K562 treated with DMSO at 1 percent for 48 hours (cell line): Measurements from ENCODE around the gene SELENOO. TPM values are rescaled to one million over a fixed set of nuclear protein-coding genes. Genes with fewer than 3 reads are reported as not detected.

Experiments
- total RNA-seq: library from RNA; unstranded; fragments of 300-600 nt; gene quantifications from 2 replicates; pipeline ENCODE4 v1.2.3, GENCODE V29; 2022; ENCODE audit warnings: low replicate concordance; ENCODE audit errors: extremely low read depth

SELENOO gene, protein sequence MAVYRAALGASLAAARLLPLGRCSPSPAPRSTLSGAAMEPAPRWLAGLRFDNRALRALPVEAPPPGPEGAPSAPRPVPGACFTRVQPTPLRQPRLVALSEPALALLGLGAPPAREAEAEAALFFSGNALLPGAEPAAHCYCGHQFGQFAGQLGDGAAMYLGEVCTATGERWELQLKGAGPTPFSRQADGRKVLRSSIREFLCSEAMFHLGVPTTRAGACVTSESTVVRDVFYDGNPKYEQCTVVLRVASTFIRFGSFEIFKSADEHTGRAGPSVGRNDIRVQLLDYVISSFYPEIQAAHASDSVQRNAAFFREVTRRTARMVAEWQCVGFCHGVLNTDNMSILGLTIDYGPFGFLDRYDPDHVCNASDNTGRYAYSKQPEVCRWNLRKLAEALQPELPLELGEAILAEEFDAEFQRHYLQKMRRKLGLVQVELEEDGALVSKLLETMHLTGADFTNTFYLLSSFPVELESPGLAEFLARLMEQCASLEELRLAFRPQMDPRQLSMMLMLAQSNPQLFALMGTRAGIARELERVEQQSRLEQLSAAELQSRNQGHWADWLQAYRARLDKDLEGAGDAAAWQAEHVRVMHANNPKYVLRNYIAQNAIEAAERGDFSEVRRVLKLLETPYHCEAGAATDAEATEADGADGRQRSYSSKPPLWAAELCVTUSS
- total RNA-seq = not detected in 2 replicates

DNA sequence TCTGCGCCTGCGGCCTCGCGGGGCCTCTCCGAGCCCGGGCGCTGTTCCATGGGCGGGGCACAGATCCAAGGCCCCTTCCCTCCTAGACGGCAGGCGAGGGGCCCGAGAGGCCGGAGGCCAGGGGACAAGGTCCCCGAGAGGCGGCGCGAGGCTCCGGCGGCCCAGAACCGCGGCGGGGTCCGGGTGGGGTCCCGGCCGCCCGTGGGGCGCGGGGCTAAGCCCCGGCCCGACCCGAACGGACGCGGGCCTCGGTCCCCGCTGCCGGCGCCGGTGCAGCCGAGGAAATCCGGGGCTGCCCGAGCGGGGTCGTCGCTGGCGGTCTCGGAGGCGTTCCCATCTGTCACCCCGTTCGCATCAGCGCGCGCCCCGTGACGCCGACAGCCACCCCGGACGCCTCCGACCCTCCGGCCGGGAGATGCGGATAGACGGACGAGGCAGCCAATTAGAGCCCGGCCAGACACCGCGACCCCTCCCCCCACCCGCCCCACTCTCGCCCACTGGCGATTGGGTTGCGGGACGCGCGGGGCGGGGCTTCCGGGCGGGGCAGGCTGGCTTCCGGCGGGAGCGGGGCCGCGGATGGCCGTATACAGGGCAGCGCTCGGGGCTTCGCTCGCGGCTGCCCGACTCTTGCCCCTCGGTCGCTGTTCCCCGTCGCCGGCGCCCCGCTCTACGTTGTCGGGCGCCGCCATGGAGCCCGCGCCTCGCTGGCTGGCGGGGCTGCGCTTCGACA lies at the start of gene SELENOO:
TSS of gene SELENOO (plus strand) at position 551 of the 730 bp plus-strand sequence. CDS start at position 577, 26 bp downstream.

GRCh38 chr22:50170453-50171318 lies 30.1 kb upstream of the SELENOO start, which contains the start of gene PANX2:
Gene PANX2 (plus strand): TSS chr22:50170731. CDS start chr22:50170731, 0 bp downstream.

GRCh38 chr22:50185375-50186087 lies 15.3 kb upstream of the SELENOO start, which contains the start of gene TRABD:
Gene TRABD (plus strand): TSS chr22:50185913. CDS start chr22:50193061, 7,148 bp downstream.

GRCh38 chr22:50244420-50245213 lies 43.8 kb downstream of the SELENOO start, which contains the start of gene TUBGCP6:
Gene TUBGCP6 (minus strand): TSS chr22:50245023. CDS start chr22:50244459, 564 bp downstream.

DNA sequence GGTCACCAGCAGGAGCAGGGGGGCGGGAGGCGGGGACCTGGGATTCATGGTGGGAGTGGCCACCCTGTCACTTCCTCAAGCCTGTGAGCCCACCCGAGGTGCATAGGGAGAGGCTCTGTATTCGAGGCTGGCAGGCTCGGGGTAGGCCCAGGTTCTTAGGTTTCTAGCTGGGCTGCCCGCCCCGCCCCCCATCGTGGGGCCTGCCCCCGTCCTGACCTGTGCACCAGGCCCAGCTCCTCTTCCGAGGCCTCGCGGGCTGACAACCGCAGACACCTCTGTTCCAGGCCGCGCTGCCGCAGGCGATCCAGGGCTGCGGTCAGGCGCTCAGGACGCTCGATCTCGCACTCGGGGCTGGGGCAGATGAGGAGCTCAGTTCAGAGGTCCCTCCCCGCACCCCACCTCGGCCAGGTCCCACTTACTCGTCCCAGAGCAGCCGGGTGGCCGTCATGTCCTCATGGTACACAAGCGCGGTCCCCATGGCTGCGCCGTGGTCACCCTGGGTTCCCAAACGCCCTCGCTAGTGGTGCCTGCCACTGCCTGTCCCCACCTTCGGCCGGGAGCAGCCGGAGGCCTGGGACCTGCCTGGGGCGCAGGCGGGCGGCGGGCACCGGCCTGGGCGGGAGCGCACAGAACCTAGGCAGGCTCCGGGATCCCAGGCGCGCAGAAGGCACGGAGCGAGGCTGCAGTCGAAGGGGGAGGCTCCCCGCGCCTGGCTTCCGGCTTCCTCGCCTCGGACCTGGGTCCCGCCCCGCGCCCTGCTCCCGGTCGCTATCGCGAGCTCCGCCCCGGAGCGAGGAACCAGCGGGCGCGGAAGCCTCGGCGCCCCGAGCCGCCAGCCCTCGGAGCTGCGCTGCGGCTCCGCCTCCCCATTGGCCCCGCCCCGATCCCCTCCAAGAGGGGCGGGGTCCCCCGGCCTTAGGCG lies 50.0 kb downstream of the SELENOO start, which contains the start of gene HDAC10:
TSS of gene HDAC10 (minus strand) at position 711 of the 922 bp plus-strand sequence. CDS start at position 478, 233 bp downstream.

DNA sequence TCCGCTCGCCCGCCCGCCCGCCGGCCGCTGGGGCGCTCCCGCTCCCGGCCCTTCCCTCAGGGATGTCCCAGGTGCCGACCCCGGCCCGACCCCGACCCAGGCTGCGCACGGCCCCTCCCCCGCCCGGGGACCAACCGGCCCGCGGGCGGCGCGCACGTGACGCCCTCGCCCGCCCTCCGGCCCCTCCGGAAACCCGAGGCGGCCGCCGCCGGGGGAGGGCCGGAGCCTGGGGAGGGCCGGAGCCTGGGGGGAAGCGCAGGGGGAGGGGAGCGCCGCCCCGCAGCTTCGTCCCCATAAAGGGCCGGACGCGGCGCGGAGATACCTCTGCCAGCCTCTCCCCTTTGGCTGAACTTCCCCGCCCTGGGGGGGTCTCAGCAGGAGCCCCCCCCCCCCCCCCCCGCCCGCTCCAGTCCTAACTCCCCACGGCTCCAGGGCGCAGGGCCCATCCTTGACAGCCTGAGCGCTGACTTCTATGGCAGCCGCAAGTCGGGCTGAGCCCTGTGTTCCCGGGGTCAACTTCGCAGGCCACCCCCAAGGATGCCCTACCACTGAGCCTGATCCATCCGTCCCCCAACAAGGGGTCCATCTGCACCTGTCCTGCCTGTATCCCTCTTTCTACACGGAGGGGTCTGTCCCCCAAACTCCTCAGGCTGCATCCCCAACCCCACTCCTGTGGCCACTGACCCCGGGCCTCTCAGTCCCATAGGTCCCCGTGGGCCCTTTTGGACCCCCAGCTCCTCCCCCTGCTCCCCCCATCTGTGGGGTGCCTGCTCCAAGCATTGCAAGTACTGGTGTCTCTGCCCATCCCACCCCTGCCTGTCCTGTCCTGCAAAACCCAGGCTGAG lies 61.0 kb downstream of the SELENOO start, which contains the start of gene MAPK12:
TSS of gene MAPK12 (minus strand) at position 69 of the 845 bp plus-strand sequence. CDS start 174 bp downstream, outside the sequence.

Other genes starting within 250 kb of the SELENOO start
- not detected in 2 replicates for gene PIM3, start 240.2 kb upstream of the SELENOO start, total RNA-seq
- not detected in 2 replicates for gene IL17REL, start 188.2 kb upstream of the SELENOO start, total RNA-seq
- gene TTLL8, start 142.7 kb upstream of the SELENOO start, total RNA-seq = not detected in 2 replicates
- gene MLC1, start 115.6 kb upstream of the SELENOO start, total RNA-seq = not detected in 2 replicates
- not detected in 2 replicates for gene MOV10L1, start 111.0 kb upstream of the SELENOO start, total RNA-seq
- gene PANX2, start 30.3 kb upstream of the SELENOO start, total RNA-seq = not detected in 2 replicates
- 180 TPM in 1 of 2 replicates, not detected in the other for gene TRABD, start 15.1 kb upstream of the SELENOO start, total RNA-seq
- not detected in 2 replicates for gene TUBGCP6, start 44.0 kb downstream of the SELENOO start, total RNA-seq
- gene HDAC10, start 50.3 kb downstream of the SELENOO start, total RNA-seq = not detected in 2 replicates
- not detected in 2 replicates for gene MAPK12, start 60.7 kb downstream of the SELENOO start, total RNA-seq
- gene MAPK11, start 69.4 kb downstream of the SELENOO start, total RNA-seq = not detected in 2 replicates
- gene PLXNB2, start 106.6 kb downstream of the SELENOO start, total RNA-seq = not detected in 2 replicates
- gene DENND6B, start 126.0 kb downstream of the SELENOO start, total RNA-seq = not detected in 2 replicates
- gene PPP6R2, start 142.3 kb downstream of the SELENOO start, total RNA-seq = 112 TPM in 1 of 2 replicates, not detected in the other